Ovary (tissue), 9 donors: ENCODE data around the gene UCKL1. TPM values are rescaled to one million over a fixed set of nuclear protein-coding genes. Genes with fewer than 3 reads are reported as not detected.

Experiments
- DNase-seq, 5 donors: peaks; one replicate each; pipeline ENCODE4 v3.0.0-alpha.2; 2019 to 2020
- H3K27ac ChIP-seq, 2 donors: fragments of 200-600 bp; one replicate each; pipeline versions ENCODE4 v1.5.1 to v1.8.0; 2019 to 2022
- H3K27me3 ChIP-seq: fragments of 200-600 bp; one replicate; pipeline ENCODE4 v1.8.0; 2022
- H3K36me3 ChIP-seq: fragments of 200-600 bp; sonication (generic); one replicate; pipeline ENCODE4 v1.5.1; 2019
- H3K4me1 ChIP-seq: one replicate; pipeline ENCODE4 v1.8.1; 2013; ENCODE audit warnings: mild to moderate bottlenecking, moderate library complexity; ENCODE audit not compliant: insufficient read depth
- H3K4me3 ChIP-seq: fragments of 200-600 bp; sonication (generic); one replicate; pipeline ENCODE4 v1.5.1; 2017
- H3K9me3 ChIP-seq, 2 donors: fragments of 200-600 bp in 1 of 2; sonication (generic) in 1 of 2; one replicate each; pipeline versions ENCODE4 v1.5.1 to v1.8.1; 2013 to 2019; ENCODE audit warnings: mild to moderate bottlenecking in 1 of 2, moderate library complexity in 1 of 2
- CTCF ChIP-seq, 3 donors: fragments of 450-650 bp in 2 of 3; fragments of 200-600 bp in 1 of 3; IDR thresholded peaks; one replicate each; pipeline versions ENCODE4 v1.5.1 to v1.8.0; 2016 to 2022; ENCODE audit warnings: antibody characterized with exemption in 3 of 3, mild to moderate bottlenecking in 1 of 3
- EP300 ChIP-seq: sonication (generic); formaldehyde crosslinking; IDR thresholded peaks from one replicate; pipeline ENCODE4 v1.6.1; 2017; ENCODE audit warnings: antibody characterized with exemption
- POLR2A ChIP-seq: fragments of 450-650 bp; IDR thresholded peaks from one replicate; pipeline ENCODE4 v1.6.1; 2017; ENCODE audit warnings: antibody characterized with exemption, mild to moderate bottlenecking, moderate library complexity
- WGBS, 3 donors: extraction: QIAGEN DNeasy Blood & Tissue Kit in 1 of 3; methylation state at CpG; one replicate each; pipeline versions ENCODE4 v1.1.5 to v1.1.7; 2013 to 2017; 5-methylcytosine and 5-hydroxymethylcytosine counted together
- intact Hi-C, 4 donors: fragments of 100-400 bp; cut with DNase I; formaldehyde crosslinking; loops; one replicate each; pipeline versions ENCODE4 v1.11.0 to v1.15.1; 2022 to 2023
- polyA plus RNA-seq, 2 donors: library from polyadenylated mRNA; stranded (reverse); fragments of 200-250 nt in 1 of 2; fragments of 350-450 nt in 1 of 2; fragmentation: Illumina TruSeq in 1 of 2; extraction: RNeasy Lipid Tissue Mini Kit (QIAGEN cat#74804) in 1 of 2; gene quantifications; one replicate each; pipeline ENCODE4 v1.2.3, GENCODE V29; 2013 to 2014
- total RNA-seq, 7 donors: library from RNA; depleted of rRNA in 2 of 7; stranded (reverse); fragments of >200 nt in 2 of 7; fragmentation: NEBNext Ultra II Directional in 3 of 7; extraction: Animal tissue kit (Norgen Biotek cat#: 25700) in 3 of 7; gene quantifications; one replicate each; pipeline versions ENCODE4 v1.1.0 to v1.2.4, GENCODE V29; 2016 to 2023
- donor health status: DM: no; HTN: no; CAD: no; lungs with moderate emphysema.
- donor health status: DM: no; HTN: no; CAD: no.
- donor health status: Bipolar disorder and iron deficiency.
- donor health status: DM: yes; HTN: yes; CAD: no.
- donor health status: DM: no; HTN: no; CAD: no.
- donor health status: DM: yes; HTN: yes; CAD: no.

The UCKL1 gene
- total and polyA plus RNA-seq, 9 donors: 6.6 to 58.6 (median 47.0) TPM

DNA sequence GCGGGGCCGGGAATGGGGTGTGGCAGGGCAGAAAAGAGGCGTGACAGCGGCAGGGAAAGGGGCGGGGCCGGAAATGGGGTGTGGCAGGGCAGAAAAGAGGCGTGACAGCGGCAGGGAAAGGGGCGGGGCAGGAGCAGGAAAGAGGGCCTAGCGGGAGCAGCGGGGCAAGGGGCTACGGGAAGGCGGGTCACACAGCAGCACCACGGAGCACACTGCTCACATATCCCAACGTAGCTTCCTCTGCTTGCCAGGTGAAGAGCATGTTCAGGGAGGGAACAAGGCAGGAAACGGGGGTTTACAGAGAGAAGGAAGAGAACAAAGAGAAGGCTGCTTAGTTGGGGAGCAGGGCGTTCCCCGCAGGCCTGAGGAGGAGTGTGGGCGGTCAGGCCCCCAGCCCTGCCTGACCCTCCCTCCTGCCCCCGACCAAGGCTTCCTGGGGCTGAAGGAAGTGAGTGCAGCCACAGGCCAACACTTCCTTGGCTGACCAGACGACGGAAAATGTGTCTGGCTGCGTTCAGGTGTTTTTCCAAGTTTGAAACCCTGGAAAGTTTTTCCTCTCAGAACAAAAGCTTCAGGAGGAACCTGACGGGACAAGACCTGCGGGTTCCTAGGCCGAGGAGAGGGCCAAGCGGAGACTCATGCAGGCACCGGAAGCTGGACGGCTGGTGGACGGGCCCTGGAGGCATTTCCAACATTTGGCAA lies 13.8 kb downstream of the UCKL1 start:
- no peak overlapping the region for H3K4me3 ChIP-seq
- WGBS, 3 donors: 69 to 74% (median 70%) methylated on average over 30 of the region's 30 CpGs
- H3K27me3 ChIP-seq: no peaks in the 10 kb centered on the region
- no peaks in the 10 kb centered on the region for H3K36me3 ChIP-seq
- TF ChIP-seq POLR2A: no peak
- TF ChIP-seq CTCF (IDR thresholded peaks at IDR 0.05): no peak
- no peak for TF ChIP-seq EP300
- H3K9me3 ChIP-seq: no peaks in the 10 kb centered on the region
- no peak overlapping the region for H3K27ac ChIP-seq
- H3K4me1 ChIP-seq: no peaks in the 10 kb centered on the region
- DNase-seq: peak in 4 of 5 donors; percentile 17 to 55 (median 44)
- intact Hi-C loops: no loop called here

DNA sequence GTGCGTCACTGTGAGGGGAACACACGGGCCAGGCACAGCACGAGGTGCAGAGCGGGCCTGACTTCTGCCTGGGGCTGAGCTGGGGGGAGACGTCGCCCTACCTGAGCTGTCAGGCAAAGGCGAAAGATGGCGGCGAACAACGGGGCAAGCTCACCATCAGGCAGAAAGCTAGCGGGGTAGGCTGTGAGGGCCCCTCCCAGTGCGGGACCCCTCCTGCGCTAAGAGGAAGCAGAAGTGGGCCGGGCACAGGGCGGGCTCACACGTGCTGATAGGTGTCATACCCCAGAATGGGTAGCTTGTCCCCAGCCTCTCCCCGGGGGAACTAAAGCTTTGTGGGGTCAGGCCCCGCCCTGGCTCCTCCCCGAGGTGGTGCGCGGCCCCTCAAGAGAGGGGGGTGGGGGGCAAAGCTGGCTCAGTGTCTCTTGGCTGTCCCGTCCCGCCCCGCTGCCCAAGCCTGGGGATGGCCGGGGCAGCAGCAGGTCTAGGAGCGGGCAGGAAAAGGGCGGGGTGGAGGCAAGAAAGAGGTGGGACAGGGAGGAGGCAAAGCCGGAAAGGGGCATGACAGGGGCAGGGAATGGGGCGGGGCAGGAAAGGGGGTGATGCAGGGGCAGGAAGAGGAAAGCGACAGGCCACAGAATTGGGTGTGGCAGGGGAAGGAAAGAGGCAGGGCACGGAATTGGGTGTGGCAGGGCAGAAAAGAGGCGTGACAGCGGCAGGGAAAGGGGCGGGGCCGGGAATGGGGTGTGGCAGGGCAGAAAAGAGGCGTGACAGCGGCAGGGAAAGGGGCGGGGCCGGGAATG lies 14.7 kb downstream of the UCKL1 start:
- Histone ChIP-seq H3K36me3 (no peaks in the 10 kb centered on the region), H3K9me3 (no peaks in the 10 kb centered on the region), H3K27me3 (no peaks in the 10 kb centered on the region), H3K4me1 (no peaks in the 10 kb centered on the region), H3K4me3 (no peak overlapping the region), H3K27ac (no peak overlapping the region)
- TF ChIP-seq EP300 (no peak), POLR2A (no peak), CTCF (IDR thresholded peaks at IDR 0.05) (no peak)
- WGBS, 3 donors: 80 to 82% (median 80%) methylated on average over 30 to 35 of the region's 39 CpGs
- intact Hi-C loops: no loop called here
- DNase-seq: peak in 2 of 5 donors; percentile 17 to 42

- H3K27ac ChIP-seq: no peak overlapping the region
- WGBS, 3 donors: 90 to 93% (median 91%) methylated on average over 54 to 58 of the region's 58 CpGs
- no peak overlapping the region for H3K4me3 ChIP-seq
- DNase-seq: peak in 1 of 5 donors; percentile 27
- intact Hi-C loops: no loop called here
- TF ChIP-seq CTCF (IDR thresholded peaks at IDR 0.05) (no peak), EP300 (no peak), POLR2A (no peak)
- no peaks in the 10 kb centered on the region for H3K9me3 ChIP-seq
- no peaks in the 10 kb centered on the region for H3K27me3 ChIP-seq
- no peaks in the 10 kb centered on the region for H3K4me1 ChIP-seq
- H3K36me3 ChIP-seq: no peaks in the 10 kb centered on the region
Measured at GRCh38 chr20:63940472-63941266, 15.5 kb downstream of the UCKL1 start.

DNA sequence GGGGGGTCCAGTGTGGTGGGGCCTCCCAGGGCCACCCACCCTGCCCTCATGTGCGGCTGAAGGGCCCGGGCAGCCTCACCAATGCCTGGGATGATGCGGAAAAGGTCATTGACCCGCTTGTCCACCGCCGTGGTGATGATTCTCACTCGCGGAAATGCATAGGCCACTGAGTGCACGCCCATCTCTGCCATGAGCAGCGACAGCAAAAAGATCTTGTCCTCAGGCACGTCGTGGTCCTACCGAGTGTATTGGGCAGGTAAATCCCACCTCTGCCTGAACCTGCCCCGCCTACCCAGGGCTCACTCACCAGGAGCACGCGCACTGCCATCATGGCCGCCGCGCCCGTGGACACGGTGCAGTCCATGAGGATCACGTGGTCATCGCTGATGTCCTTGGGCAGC lies 16.1 kb downstream of the UCKL1 start:
- H3K9me3 ChIP-seq: no peaks in the 10 kb centered on the region
- WGBS, 3 donors: 84 to 88% (median 85%) methylated on average over 23 of the region's 23 CpGs
- no peak for TF ChIP-seq EP300
- no peak for TF ChIP-seq CTCF (IDR thresholded peaks at IDR 0.05)
- TF ChIP-seq POLR2A: no peak
- no peak for DNase-seq
- no peak overlapping the region for H3K4me3 ChIP-seq
- H3K27me3 ChIP-seq: no peaks in the 10 kb centered on the region
- no peaks in the 10 kb centered on the region for H3K36me3 ChIP-seq
- H3K4me1 ChIP-seq: no peaks in the 10 kb centered on the region
- intact Hi-C loops: no loop called here
- H3K27ac ChIP-seq: no peak overlapping the region
